ENCODE results near the gene ZG16B.

The ZG16B gene

DNA sequence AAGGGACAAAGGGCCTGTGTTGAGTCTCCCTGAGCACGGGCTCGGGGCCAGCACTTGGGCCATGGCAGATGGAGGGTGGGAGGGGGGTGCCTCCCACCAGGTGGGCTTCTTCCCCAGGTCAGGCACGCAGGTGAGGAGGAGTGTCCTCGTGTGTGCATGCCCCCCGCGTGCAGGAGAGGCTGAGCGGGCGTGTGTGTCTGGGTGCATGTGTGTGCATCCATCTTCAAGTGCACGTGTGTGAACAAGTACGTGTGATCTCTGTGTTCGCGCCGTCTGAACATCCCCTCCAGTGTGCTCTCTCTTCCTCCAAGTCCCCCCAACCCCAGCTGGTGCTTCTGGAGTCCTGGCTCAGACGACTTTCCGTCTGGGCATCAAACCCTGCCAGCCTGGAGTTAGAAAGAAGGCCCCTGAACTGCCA lies 2.7 kb upstream of the ZG16B start:
- TF ChIP-seq TAF1 (IDR thresholded peaks at IDR 0.05; ENCODE audit: borderline replicate concordance, low read depth, low read length) = no peak
- no peak for TF ChIP-seq POLR2A (IDR thresholded peaks at IDR 0.05; ENCODE audit: low read depth, low read length)
- TF ChIP-seq POLR2AphosphoS5 (IDR thresholded peaks at IDR 0.05; ENCODE audit: low read depth, low read length) = no peak
- DNase-seq (ENCODE audit: insufficient read length) = no peak

GRCh38 chr16:2827831-2828520 lies 2.1 kb upstream of the ZG16B start:
- DNase-seq (ENCODE audit: insufficient read length) = no peak
- no peak for FAIRE-seq
- TF ChIP-seq TAF1 (IDR thresholded peaks at IDR 0.05; ENCODE audit: borderline replicate concordance, low read depth, low read length) (no peak), POLR2A (IDR thresholded peaks at IDR 0.05; ENCODE audit: low read depth, low read length) (no peak), POLR2AphosphoS5 (IDR thresholded peaks at IDR 0.05; ENCODE audit: low read depth, low read length) (no peak)

More for the DNA sequence above, 2.7 kb upstream of the ZG16B start:
- FAIRE-seq = no peak

GRCh38 chr16:2828521-2828840 lies 1.6 kb upstream of the ZG16B start:
- FAIRE-seq (no peak), DNase-seq (ENCODE audit: insufficient read length) (no peak)
- TF ChIP-seq TAF1 (IDR thresholded peaks at IDR 0.05; ENCODE audit: borderline replicate concordance, low read depth, low read length) (no peak), POLR2A (IDR thresholded peaks at IDR 0.05; ENCODE audit: low read depth, low read length) (no peak), POLR2AphosphoS5 (IDR thresholded peaks at IDR 0.05; ENCODE audit: low read depth, low read length) (no peak)

DNA sequence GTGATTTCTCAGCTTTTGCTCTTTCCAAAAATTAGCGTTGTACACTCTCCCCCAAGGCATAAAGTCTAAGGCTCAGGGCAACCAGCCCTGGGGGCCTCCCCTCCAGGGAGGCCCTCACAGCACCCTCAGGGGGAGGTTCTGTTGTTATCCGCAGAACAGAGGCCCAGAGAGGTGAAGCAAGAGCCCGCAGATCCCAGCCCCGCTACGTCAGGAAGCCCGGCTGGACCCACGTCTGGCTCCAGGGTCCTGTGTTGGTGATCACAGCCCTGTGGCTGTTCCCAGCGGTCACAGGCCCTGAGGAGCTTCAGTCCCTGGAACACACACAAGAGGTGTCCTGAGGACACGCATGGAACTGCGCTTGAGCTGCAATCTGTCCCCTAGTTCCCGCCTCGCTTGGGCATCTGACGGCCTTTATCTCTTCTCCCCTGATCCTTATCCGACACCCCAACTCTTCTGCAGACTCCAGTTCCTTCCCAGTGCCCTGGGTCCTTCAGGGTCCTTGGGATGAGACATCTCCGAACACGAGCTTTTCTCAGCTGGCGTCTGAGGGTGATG lies 1.1 kb upstream of the ZG16B start:
- no peak for TF ChIP-seq POLR2A (IDR thresholded peaks at IDR 0.05; ENCODE audit: low read depth, low read length)
- no peak for TF ChIP-seq POLR2AphosphoS5 (IDR thresholded peaks at IDR 0.05; ENCODE audit: low read depth, low read length)
- TF ChIP-seq TAF1 (IDR thresholded peaks at IDR 0.05; ENCODE audit: borderline replicate concordance, low read depth, low read length) = no peak
- DNase-seq (ENCODE audit: insufficient read length) = no peak
- FAIRE-seq = no peak

GRCh38 chr16:2830355-2830695 lies 222 bp downstream of the ZG16B start:
- FAIRE-seq (no peak), DNase-seq (ENCODE audit: insufficient read length) (no peak)
- no peak for TF ChIP-seq TAF1 (IDR thresholded peaks at IDR 0.05; ENCODE audit: borderline replicate concordance, low read depth, low read length)
- TF ChIP-seq POLR2A (IDR thresholded peaks at IDR 0.05; ENCODE audit: low read depth, low read length) = no peak
- no peak for TF ChIP-seq POLR2AphosphoS5 (IDR thresholded peaks at IDR 0.05; ENCODE audit: low read depth, low read length)

- FAIRE-seq (no peak), DNase-seq (ENCODE audit: insufficient read length) (no peak)
Observed at GRCh38 chr16:2831203-2831602, 1.1 kb downstream of the ZG16B start.

DNA sequence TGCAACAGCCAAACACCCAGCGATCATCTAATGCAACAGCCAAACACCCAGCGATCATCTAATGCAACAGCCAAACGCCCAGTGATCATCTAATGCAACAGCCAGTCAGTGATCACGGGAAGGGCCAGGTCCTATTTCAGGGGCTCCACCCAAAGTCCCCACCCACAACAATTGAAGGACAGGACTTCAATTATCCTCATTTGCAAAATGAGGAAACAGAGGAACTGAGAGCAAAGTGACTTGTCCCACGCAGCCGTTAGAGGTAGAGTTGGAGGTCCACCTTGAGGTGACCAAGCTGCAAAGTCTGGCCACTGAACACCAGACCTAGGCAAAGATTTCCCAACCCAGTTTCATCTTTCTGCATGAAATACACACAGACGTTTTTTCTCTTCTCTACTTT lies 3.7 kb downstream of the ZG16B start:
- TF ChIP-seq POLR2AphosphoS5 (IDR thresholded peaks at IDR 0.05; ENCODE audit: low read depth, low read length) (no peak), TAF1 (IDR thresholded peaks at IDR 0.05; ENCODE audit: borderline replicate concordance, low read depth, low read length) (no peak), POLR2A (IDR thresholded peaks at IDR 0.05; ENCODE audit: low read depth, low read length) (no peak)
- no peak for DNase-seq (ENCODE audit: insufficient read length)
- no peak for FAIRE-seq

More at GRCh38 chr16:2831203-2831602, 1.1 kb downstream of the ZG16B start:
- TF ChIP-seq POLR2AphosphoS5 (IDR thresholded peaks at IDR 0.05; ENCODE audit: low read depth, low read length) (no peak), POLR2A (IDR thresholded peaks at IDR 0.05; ENCODE audit: low read depth, low read length) (no peak), TAF1 (IDR thresholded peaks at IDR 0.05; ENCODE audit: borderline replicate concordance, low read depth, low read length) (no peak)

DNA sequence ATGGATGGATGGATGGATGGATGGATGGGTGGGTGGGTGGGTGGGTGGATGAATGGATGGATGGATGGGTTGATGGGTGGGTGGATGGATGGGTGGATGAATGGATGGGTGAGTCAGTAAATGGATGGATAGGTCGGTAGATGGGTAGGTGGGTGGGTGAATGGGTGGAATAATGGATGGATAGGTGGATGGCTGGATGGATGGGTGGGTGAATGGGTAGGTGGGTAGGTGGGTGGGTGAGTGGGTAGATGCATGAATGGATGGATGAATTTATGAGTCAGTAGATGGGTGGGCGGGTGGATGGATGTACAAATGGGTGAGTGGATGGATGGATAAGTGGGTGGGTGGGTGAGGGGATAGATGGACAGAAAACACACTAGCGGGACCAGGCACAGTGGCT lies 4.9 kb downstream of the ZG16B start:
- FAIRE-seq (no peak), DNase-seq (ENCODE audit: insufficient read length) (no peak)
- no peak for TF ChIP-seq TAF1 (IDR thresholded peaks at IDR 0.05; ENCODE audit: borderline replicate concordance, low read depth, low read length)
- TF ChIP-seq POLR2A (IDR thresholded peaks at IDR 0.05; ENCODE audit: low read depth, low read length) = no peak

DNA sequence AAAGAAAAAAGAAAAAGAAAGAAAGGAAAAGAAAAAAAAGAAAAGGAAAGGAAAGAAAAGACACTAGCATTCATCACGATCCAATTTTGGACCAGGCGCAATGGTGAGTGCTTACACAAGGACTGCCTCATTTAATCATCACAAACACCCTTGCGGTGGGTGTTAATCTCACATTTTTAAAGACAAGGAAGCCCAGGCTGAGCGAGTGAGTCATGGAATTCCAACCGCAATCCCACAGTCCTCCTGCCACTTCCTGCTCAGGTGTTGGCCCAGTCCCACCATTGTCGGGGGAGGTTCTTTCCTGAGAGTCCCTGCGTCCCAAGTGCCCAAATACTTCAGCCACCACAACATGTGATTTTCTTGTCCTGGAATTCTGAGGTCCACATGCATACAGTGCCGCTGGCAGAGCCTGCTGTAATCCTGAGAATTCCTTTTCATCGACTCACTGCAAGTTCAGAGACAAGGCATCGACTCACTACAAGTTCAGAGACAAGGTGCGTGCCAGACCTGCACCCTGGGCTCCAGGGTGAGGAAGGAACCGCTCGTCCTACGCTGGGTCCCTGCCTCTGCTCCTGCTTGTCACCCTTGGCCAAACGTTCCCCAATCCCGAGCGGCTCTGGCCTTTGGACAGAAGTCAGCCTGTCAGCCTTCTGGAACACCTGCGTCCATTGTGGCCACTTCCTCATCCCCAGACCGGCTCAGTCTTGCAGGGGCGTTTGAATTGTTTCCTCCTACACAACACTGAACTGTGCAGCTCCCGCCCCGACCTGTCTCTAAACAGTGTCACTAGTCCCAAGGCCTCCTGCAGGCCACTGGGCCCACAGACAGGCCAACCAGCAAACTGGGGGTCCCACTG lies 5.8 kb downstream of the ZG16B start:
- FAIRE-seq (no peak), DNase-seq (ENCODE audit: insufficient read length) (no peak)
- no peak for TF ChIP-seq POLR2A (IDR thresholded peaks at IDR 0.05; ENCODE audit: low read depth, low read length)
- TF ChIP-seq POLR2AphosphoS5 (IDR thresholded peaks at IDR 0.05; ENCODE audit: low read depth, low read length) = no peak
- no peak for TF ChIP-seq TAF1 (IDR thresholded peaks at IDR 0.05; ENCODE audit: borderline replicate concordance, low read depth, low read length)

GRCh38 chr16:2836646-2837508 lies 6.8 kb downstream of the ZG16B start:
- FAIRE-seq (no peak), DNase-seq (ENCODE audit: insufficient read length) (no peak)
- TF ChIP-seq TAF1 (IDR thresholded peaks at IDR 0.05; ENCODE audit: borderline replicate concordance, low read depth, low read length) = no peak
- no peak for TF ChIP-seq POLR2A (IDR thresholded peaks at IDR 0.05; ENCODE audit: low read depth, low read length)
- TF ChIP-seq POLR2AphosphoS5 (IDR thresholded peaks at IDR 0.05; ENCODE audit: low read depth, low read length) = no peak

- FAIRE-seq (no peak), DNase-seq (ENCODE audit: insufficient read length) (peak; percentile 68)
- no peak for TF ChIP-seq TAF1 (IDR thresholded peaks at IDR 0.05; ENCODE audit: borderline replicate concordance, low read depth, low read length)
- no peak for TF ChIP-seq POLR2A (IDR thresholded peaks at IDR 0.05; ENCODE audit: low read depth, low read length)
- TF ChIP-seq POLR2AphosphoS5 (IDR thresholded peaks at IDR 0.05; ENCODE audit: low read depth, low read length) = no peak
Observed at GRCh38 chr16:2838928-2839327, 8.8 kb downstream of the ZG16B start.

Data from GM12892 (cell line).